ENCODE measurements around the gene MSANTD1.

DNA sequence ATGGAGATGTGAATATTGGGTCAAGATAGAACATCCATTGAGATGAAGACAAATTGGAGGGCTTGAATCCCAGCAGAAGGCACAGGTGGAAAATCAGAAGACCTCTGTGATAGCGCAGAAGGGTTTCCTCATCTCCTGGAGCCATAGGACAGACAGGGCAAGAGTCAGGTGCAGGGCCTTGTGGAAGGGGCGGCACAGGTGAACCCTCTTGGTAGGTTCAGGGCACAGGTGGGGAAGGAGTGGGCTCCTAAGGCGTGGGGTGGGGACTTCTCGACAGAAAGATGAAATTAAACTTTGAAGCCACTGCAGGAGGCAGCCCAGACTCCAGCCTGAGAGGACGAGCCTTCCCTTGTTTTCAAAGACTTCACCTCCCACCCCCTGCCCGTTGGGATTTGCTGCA, 34.5 kb downstream of the MSANTD1 start:
- TF ChIP-seq POLR2AphosphoS5 (IDR thresholded peaks at IDR 0.05; ENCODE audit: low read depth, low read length): no peak
- no peak for TF ChIP-seq TAF1 (IDR thresholded peaks at IDR 0.05; ENCODE audit: low read depth, low read length)
- no peak for TF ChIP-seq POLR2A (IDR thresholded peaks at IDR 0.05; ENCODE audit: low read depth, low read length)
- TF ChIP-seq SPI1 (IDR thresholded peaks at IDR 0.05; ENCODE audit: low read depth, low read length): no peak
- TF ChIP-seq PAX5 (IDR thresholded peaks at IDR 0.05; ENCODE audit: insufficient read depth, low read length, severe bottlenecking): no peak
- TF ChIP-seq POU2F2 (IDR thresholded peaks at IDR 0.05; ENCODE audit: low read depth, low read length): no peak
